Measurements from ENCODE around the gene LIMD2. TPM values are rescaled to one million over a fixed set of nuclear protein-coding genes. Genes with fewer than 3 reads are reported as not detected.

Gene LIMD2
- total and polyA plus RNA-seq, 4 donors, result 26.4 to 69.5 (median 30.5) TPM

- Histone ChIP-seq H3K36me3 (ENCODE audit: control insufficient read depth in 4 of 4, insufficient read depth in 4 of 4, low read length in 4 of 4) (peaks cover 13 to 17% (median 14%) of the 10 kb centered on the region in 4 donors), H3K27ac (ENCODE audit: low read depth in 1 of 2, low read length in 1 of 2) (peak overlapping the region; percentile 35 to 85), H3K4me3 (no peak overlapping the region), H3K27me3 (ENCODE audit: control insufficient read depth in 3 of 3, insufficient read depth in 3 of 3, low read length in 2 of 3) (no peaks in the 10 kb centered on the region), H3K9ac (ENCODE audit: insufficient read depth in 1 of 2, low read length in 2 of 2) (no peak overlapping the region), H3K4me1 (ENCODE audit: control insufficient read depth in 5 of 5, insufficient read depth in 5 of 5, low read length in 5 of 5) (peaks cover 0 to 13% (median 7%) of the 10 kb centered on the region in 5 donors), H3K9me3 (ENCODE audit: control insufficient read depth in 4 of 4, insufficient read depth in 3 of 4, low read length in 3 of 4) (peaks cover 0 to 3% (median 0%) of the 10 kb centered on the region in 4 donors)
- WGBS, 2 donors, result 29 to 88% methylated on average over 1 of the region's 1 CpG
- ATAC-seq (ENCODE audit: insufficient read depth, low FRiP score) (no peak), DNase-seq (no peak)
- no peak for TF ChIP-seq CTCF (IDR thresholded peaks at IDR 0.05; ENCODE audit: control extremely low read depth, extremely low read depth)
Measured at GRCh38 chr17:63646488-63646806, 53.5 kb downstream of the LIMD2 start.

Other genes with a start within 250 kb of the LIMD2 start
- gene ACE, start 223.1 kb downstream of the LIMD2 start, total RNA-seq, result 10 to 100 TPM; 48.5 to 87.3 TPM
- gene ACE, start 223.1 kb downstream of the LIMD2 start, polyA plus RNA-seq, result 10 to 100 TPM in 1 of 2 donors, 1 to 10 TPM in 1; 5.5 to 22.1 TPM
- 1 to 10 TPM in 1 of 2 donors, under 1 TPM in 1; 0.55 to 1.6 TPM for gene KCNH6, start 176.8 kb downstream of the LIMD2 start, total RNA-seq
- gene KCNH6, start 176.8 kb downstream of the LIMD2 start, polyA plus RNA-seq, result under 1 TPM; 0.05 to 0.06 TPM
- 10 to 100 TPM; 58.7 to 76.6 TPM for gene DCAF7, start 149.6 kb downstream of the LIMD2 start, total RNA-seq
- gene DCAF7, start 149.6 kb downstream of the LIMD2 start, polyA plus RNA-seq, result 10 to 100 TPM; 21.7 to 29.5 TPM
- gene TACO1, start 99.2 kb downstream of the LIMD2 start, total RNA-seq, result 10 to 100 TPM; 11.1 to 20.7 TPM
- gene TACO1, start 99.2 kb downstream of the LIMD2 start, polyA plus RNA-seq, result 10 to 100 TPM; 16.9 to 18.1 TPM
- gene MAP3K3, start 77.7 kb downstream of the LIMD2 start, total RNA-seq, result 10 to 100 TPM; 50.1 to 56.3 TPM
- gene MAP3K3, start 77.7 kb downstream of the LIMD2 start, polyA plus RNA-seq, result 10 to 100 TPM; 24.5 to 33.0 TPM
- 10 to 100 TPM; 33.7 to 48.8 TPM for gene STRADA, start 41.7 kb upstream of the LIMD2 start, total RNA-seq
- gene STRADA, start 41.7 kb upstream of the LIMD2 start, polyA plus RNA-seq, result 10 to 100 TPM; 20.7 to 23.1 TPM
- 10 to 100 TPM; 86.5 to 89.9 TPM for gene CCDC47, start 73.5 kb upstream of the LIMD2 start, total RNA-seq
- 10 to 100 TPM; 29.5 to 78.9 TPM for gene CCDC47, start 73.5 kb upstream of the LIMD2 start, polyA plus RNA-seq
- gene DDX42, start 74.0 kb upstream of the LIMD2 start, total RNA-seq, result 100 to 1,000 TPM in 1 of 2 donors, 10 to 100 TPM in 1; 91.8 to 153 TPM
- 10 to 100 TPM; 47.8 to 59.9 TPM for gene DDX42, start 74.0 kb upstream of the LIMD2 start, polyA plus RNA-seq
- 100 to 1,000 TPM in 1 of 2 donors, 10 to 100 TPM in 1; 46.1 to 124 TPM for gene PSMC5, start 127.3 kb upstream of the LIMD2 start, total RNA-seq
- 100 to 1,000 TPM; 154 to 177 TPM for gene PSMC5, start 127.3 kb upstream of the LIMD2 start, polyA plus RNA-seq
- 10 to 100 TPM; 29.2 to 39.8 TPM for gene FTSJ3, start 127.5 kb upstream of the LIMD2 start, total RNA-seq
- gene FTSJ3, start 127.5 kb upstream of the LIMD2 start, polyA plus RNA-seq, result 10 to 100 TPM; 15.4 to 30.0 TPM
- gene SMARCD2, start 142.6 kb upstream of the LIMD2 start, total RNA-seq, result 100 to 1,000 TPM in 1 of 2 donors, 10 to 100 TPM in 1; 82.4 to 109 TPM
- gene SMARCD2, start 142.6 kb upstream of the LIMD2 start, polyA plus RNA-seq, result 10 to 100 TPM; 64.9 to 67.7 TPM
- gene CSH2, start 173.6 kb upstream of the LIMD2 start, total RNA-seq, result not detected
- gene CSH2, start 173.6 kb upstream of the LIMD2 start, polyA plus RNA-seq, result not detected
- gene GH2, start 181.8 kb upstream of the LIMD2 start, total RNA-seq, result not detected
- gene GH2, start 181.8 kb upstream of the LIMD2 start, polyA plus RNA-seq, result not detected
- gene CSH1, start 196.4 kb upstream of the LIMD2 start, total RNA-seq, result not detected
- not detected for gene CSH1, start 196.4 kb upstream of the LIMD2 start, polyA plus RNA-seq
- gene CSHL1, start 211.1 kb upstream of the LIMD2 start, total RNA-seq, result not detected
- gene CSHL1, start 211.1 kb upstream of the LIMD2 start, polyA plus RNA-seq, result not detected
- not detected for gene GH1, start 218.7 kb upstream of the LIMD2 start, total RNA-seq
- gene GH1, start 218.7 kb upstream of the LIMD2 start, polyA plus RNA-seq, result not detected
- 1 to 10 TPM; 4.4 to 5.6 TPM for gene CD79B, start 232.2 kb upstream of the LIMD2 start, total RNA-seq
- 1 to 10 TPM; 1.8 to 8.7 TPM for gene CD79B, start 232.2 kb upstream of the LIMD2 start, polyA plus RNA-seq

All from lung (tissue), 12 donors.